ENCODE results near the gene NTRK2.
"Not testable (repeated sequence)": the region's sequence is repeated elsewhere in the genome, so short reads cannot be mapped to it uniquely, and the experiment has no call there.

DNA sequence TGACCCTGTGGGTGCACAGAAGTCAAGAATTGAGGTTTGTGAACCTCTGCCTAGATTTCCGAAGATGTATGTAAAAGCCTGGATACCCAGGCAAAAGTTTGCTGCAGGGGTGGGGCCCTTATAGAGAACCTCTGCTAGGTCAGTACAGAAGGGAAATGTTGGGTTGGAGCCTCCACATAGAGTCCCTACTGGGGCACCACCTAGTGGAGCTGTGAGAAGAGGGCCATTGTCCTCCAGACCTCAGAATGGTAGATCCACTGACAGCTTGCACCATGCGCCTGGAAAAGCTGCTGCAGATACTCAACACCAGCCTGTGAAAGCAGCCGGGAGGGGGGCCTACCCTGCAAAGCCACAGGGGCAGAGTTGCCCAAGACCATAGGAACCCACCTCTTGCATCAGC, 399.9 kb downstream of the NTRK2 start:
- TF ChIP-seq, protein P1, sequence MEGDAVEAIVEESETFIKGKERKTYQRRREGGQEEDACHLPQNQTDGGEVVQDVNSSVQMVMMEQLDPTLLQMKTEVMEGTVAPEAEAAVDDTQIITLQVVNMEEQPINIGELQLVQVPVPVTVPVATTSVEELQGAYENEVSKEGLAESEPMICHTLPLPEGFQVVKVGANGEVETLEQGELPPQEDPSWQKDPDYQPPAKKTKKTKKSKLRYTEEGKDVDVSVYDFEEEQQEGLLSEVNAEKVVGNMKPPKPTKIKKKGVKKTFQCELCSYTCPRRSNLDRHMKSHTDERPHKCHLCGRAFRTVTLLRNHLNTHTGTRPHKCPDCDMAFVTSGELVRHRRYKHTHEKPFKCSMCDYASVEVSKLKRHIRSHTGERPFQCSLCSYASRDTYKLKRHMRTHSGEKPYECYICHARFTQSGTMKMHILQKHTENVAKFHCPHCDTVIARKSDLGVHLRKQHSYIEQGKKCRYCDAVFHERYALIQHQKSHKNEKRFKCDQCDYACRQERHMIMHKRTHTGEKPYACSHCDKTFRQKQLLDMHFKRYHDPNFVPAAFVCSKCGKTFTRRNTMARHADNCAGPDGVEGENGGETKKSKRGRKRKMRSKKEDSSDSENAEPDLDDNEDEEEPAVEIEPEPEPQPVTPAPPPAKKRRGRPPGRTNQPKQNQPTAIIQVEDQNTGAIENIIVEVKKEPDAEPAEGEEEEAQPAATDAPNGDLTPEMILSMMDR (conservative IDR thresholded peaks at IDR 0.05; ENCODE audit: low read depth, low read length), result not testable (repeated sequence)
- not testable (repeated sequence) for TF ChIP-seq EZH2 (IDR thresholded peaks at IDR 0.05; ENCODE audit: borderline replicate concordance, low read depth, low read length, poor library complexity, severe bottlenecking)

All from A673 (cell line).